ENCODE measurements around the gene IL25.
"Not testable (repeated sequence)": the region's sequence is repeated elsewhere in the genome, so short reads cannot be mapped to it uniquely, and the experiment has no call there.

IL25 gene

GRCh38 chr14:23385244-23385641 is 12.6 kb downstream of the IL25 start:
- TF ChIP-seq POLR2AphosphoS5 (IDR thresholded peaks at IDR 0.05; ENCODE audit: low read depth, low read length): no peak
- TF ChIP-seq POLR2A (IDR thresholded peaks at IDR 0.05; ENCODE audit: low read depth, low read length): no peak
- TF ChIP-seq TAF1 (IDR thresholded peaks at IDR 0.05; ENCODE audit: borderline replicate concordance, low read depth, low read length): no peak
- FAIRE-seq: no peak
- DNase-seq (ENCODE audit: insufficient read length): no peak

DNA sequence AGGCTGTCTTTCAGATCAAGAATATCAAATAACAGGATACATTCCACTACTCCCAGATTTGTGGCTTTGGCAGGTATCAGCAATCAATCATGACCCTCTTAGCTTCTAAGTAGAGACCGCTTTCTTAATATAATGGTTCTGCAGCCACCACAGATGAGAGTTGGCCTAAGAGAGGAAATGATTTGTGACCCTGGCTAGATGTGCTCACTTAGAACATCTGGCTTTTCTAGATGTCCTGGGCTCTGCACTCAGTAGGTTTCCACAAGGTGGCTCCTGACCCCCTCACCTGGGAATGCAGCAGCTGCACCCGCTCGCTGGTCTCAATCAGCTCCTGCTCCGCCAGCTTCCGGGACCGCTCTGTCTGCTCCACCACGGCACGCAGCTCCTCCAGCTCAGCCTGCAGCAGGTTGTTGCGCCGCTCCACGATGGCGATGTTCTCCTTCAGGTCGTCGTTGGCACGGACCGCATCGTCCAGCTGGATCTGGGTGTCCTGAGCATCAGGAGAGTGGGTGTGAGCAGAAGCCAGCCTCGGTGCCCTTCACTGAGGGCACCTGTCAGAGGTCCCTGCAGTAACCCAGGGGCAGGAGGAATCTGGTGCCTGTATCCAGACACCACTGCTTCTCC is 13.1 kb downstream of the IL25 start:
- no peak for TF ChIP-seq TAF1 (IDR thresholded peaks at IDR 0.05; ENCODE audit: borderline replicate concordance, low read depth, low read length)
- no peak for TF ChIP-seq POLR2A (IDR thresholded peaks at IDR 0.05; ENCODE audit: low read depth, low read length)
- TF ChIP-seq POLR2AphosphoS5 (IDR thresholded peaks at IDR 0.05; ENCODE audit: low read depth, low read length): no peak
- FAIRE-seq (no peak), DNase-seq (ENCODE audit: insufficient read length) (no peak)

GRCh38 chr14:23386266-23386657 is 13.7 kb downstream of the IL25 start:
- not testable (repeated sequence) for FAIRE-seq; DNase-seq (ENCODE audit: insufficient read length)

GRCh38 chr14:23386999-23387398 is 14.4 kb downstream of the IL25 start:
- no peak for TF ChIP-seq TAF1 (IDR thresholded peaks at IDR 0.05; ENCODE audit: borderline replicate concordance, low read depth, low read length)
- TF ChIP-seq POLR2A (IDR thresholded peaks at IDR 0.05; ENCODE audit: low read depth, low read length): no peak
- TF ChIP-seq POLR2AphosphoS5 (IDR thresholded peaks at IDR 0.05; ENCODE audit: low read depth, low read length): no peak
- FAIRE-seq (no peak), DNase-seq (ENCODE audit: insufficient read length) (no peak)

GRCh38 chr14:23387916-23388882 is 15.6 kb downstream of the IL25 start:
- FAIRE-seq: no peak
- TF ChIP-seq POLR2A (IDR thresholded peaks at IDR 0.05; ENCODE audit: low read depth, low read length) (no peak), POLR2AphosphoS5 (IDR thresholded peaks at IDR 0.05; ENCODE audit: low read depth, low read length) (no peak), TAF1 (IDR thresholded peaks at IDR 0.05; ENCODE audit: borderline replicate concordance, low read depth, low read length) (no peak)
- no peak for DNase-seq (ENCODE audit: insufficient read length)

DNA sequence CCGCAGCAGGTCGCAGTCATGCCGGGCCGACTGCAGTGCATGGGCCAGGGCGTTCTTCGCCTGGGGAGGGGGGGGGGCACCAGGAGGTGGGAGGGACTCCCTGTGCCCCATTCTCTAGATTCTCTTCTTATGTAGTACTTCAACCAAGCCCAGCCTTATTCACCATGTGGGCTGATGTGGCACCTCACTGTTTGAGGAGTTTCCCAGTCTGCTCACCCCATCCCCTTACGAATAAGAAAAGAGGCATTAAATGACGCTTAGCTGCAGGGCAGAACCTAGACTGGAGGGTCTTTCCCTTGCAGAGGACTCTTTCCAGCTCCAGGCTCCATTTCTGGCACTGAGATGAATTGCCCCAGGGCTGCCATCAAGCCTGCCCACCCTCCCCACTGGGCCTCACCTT is 16.4 kb downstream of the IL25 start:
- DNase-seq (ENCODE audit: insufficient read length) (no peak), FAIRE-seq (no peak)
- no peak for TF ChIP-seq POLR2AphosphoS5 (IDR thresholded peaks at IDR 0.05; ENCODE audit: low read depth, low read length)
- TF ChIP-seq TAF1 (IDR thresholded peaks at IDR 0.05; ENCODE audit: borderline replicate concordance, low read depth, low read length): no peak
- TF ChIP-seq POLR2A (IDR thresholded peaks at IDR 0.05; ENCODE audit: low read depth, low read length): no peak

- DNase-seq (ENCODE audit: insufficient read length): no peak
- no peak for FAIRE-seq
- TF ChIP-seq POLR2AphosphoS5 (IDR thresholded peaks at IDR 0.05; ENCODE audit: low read depth, low read length) (no peak), POLR2A (IDR thresholded peaks at IDR 0.05; ENCODE audit: low read depth, low read length) (no peak), TAF1 (IDR thresholded peaks at IDR 0.05; ENCODE audit: borderline replicate concordance, low read depth, low read length) (no peak)
Measured at GRCh38 chr14:23389396-23389795, 16.8 kb downstream of the IL25 start.

GRCh38 chr14:23389871-23390270 is 17.3 kb downstream of the IL25 start:
- FAIRE-seq; DNase-seq (ENCODE audit: insufficient read length): not testable (repeated sequence)

DNA sequence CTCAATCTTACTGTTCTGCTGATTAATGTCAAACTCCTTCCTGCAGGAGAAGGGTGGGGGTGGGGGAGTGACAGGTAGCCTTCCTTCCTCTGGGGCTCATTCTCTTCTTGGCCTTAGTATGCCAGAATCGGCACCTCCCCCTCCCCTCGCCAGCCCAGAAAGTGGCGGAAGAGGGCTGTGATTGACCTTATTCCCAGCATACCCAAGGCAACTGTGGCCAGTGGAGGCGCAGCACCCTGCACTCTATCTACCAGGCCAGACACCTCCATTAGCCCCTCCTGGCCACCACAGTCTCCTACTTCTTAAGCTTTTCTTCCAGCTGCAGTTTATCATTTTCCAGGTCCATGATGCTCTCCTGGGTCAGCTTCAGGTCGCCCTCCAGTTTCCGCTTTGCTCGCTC is 20.0 kb downstream of the IL25 start:
- TF ChIP-seq POLR2AphosphoS5 (IDR thresholded peaks at IDR 0.05; ENCODE audit: low read depth, low read length): no peak
- no peak for TF ChIP-seq POLR2A (IDR thresholded peaks at IDR 0.05; ENCODE audit: low read depth, low read length)
- TF ChIP-seq TAF1 (IDR thresholded peaks at IDR 0.05; ENCODE audit: borderline replicate concordance, low read depth, low read length): no peak
- DNase-seq (ENCODE audit: insufficient read length): no peak
- no peak for FAIRE-seq

GRCh38 chr14:23396126-23396525 is 23.5 kb downstream of the IL25 start:
- FAIRE-seq: no peak
- TF ChIP-seq POLR2A (IDR thresholded peaks at IDR 0.05; ENCODE audit: low read depth, low read length) (no peak), TAF1 (IDR thresholded peaks at IDR 0.05; ENCODE audit: borderline replicate concordance, low read depth, low read length) (no peak), POLR2AphosphoS5 (IDR thresholded peaks at IDR 0.05; ENCODE audit: low read depth, low read length) (no peak)

GRCh38 chr14:23396781-23397407 is 24.3 kb downstream of the IL25 start:
- TF ChIP-seq TAF1 (IDR thresholded peaks at IDR 0.05; ENCODE audit: borderline replicate concordance, low read depth, low read length) (no peak), POLR2AphosphoS5 (IDR thresholded peaks at IDR 0.05; ENCODE audit: low read depth, low read length) (no peak)
- FAIRE-seq: no peak
- no peak for DNase-seq (ENCODE audit: insufficient read length)

More at GRCh38 chr14:23396126-23396525, 23.5 kb downstream of the IL25 start:
- no peak for DNase-seq (ENCODE audit: insufficient read length)

- TF ChIP-seq TAF1 (IDR thresholded peaks at IDR 0.05; ENCODE audit: borderline replicate concordance, low read depth, low read length): no peak
- no peak for TF ChIP-seq POLR2A (IDR thresholded peaks at IDR 0.05; ENCODE audit: low read depth, low read length)
- TF ChIP-seq POLR2AphosphoS5 (IDR thresholded peaks at IDR 0.05; ENCODE audit: low read depth, low read length): no peak
- no peak for FAIRE-seq
- DNase-seq (ENCODE audit: insufficient read length): no peak
Measured at GRCh38 chr14:23398348-23398747, 25.7 kb downstream of the IL25 start.
